Upper lobe of left lung (tissue), 6 donors: Measurements from ENCODE around the gene APOBEC3C. TPM values are rescaled to one million over a fixed set of nuclear protein-coding genes. Genes with fewer than 3 reads are reported as not detected.
A peak's percentile ranks its signal among the peaks of the same experiment; 100 is the strongest.

ENCODE experiments used
- ATAC-seq, 2 donors: fragments of 200-7000 bp; cut with Tn5 transposase; one replicate each; pipeline ENCODE4 v1.9.1; 2022; ENCODE audit warnings: mild to moderate bottlenecking in 2 of 2, moderate library complexity in 2 of 2; ENCODE audit not compliant: low FRiP score in 2 of 2
- DNase-seq, 2 donors: peaks; one replicate each; pipeline ENCODE4 v3.0.0-alpha.2; 2019 to 2020
- H3K27ac ChIP-seq, 4 donors: fragments of 200-600 bp; sonication (generic); one replicate each; pipeline ENCODE4 v1.5.1; 2016 to 2019
- H3K27me3 ChIP-seq, 4 donors: fragments of 200-600 bp; sonication (generic); one replicate each; pipeline ENCODE4 v1.5.1; 2017 to 2019
- H3K36me3 ChIP-seq, 4 donors: fragments of 200-600 bp; sonication (generic); one replicate each; pipeline ENCODE4 v1.5.1; 2016 to 2019
- H3K4me1 ChIP-seq, 4 donors: fragments of 200-600 bp; sonication (generic); one replicate each; pipeline ENCODE4 v1.5.1; 2018 to 2019
- H3K4me3 ChIP-seq, 4 donors: fragments of 200-600 bp; sonication (generic); one replicate each; pipeline ENCODE4 v1.5.1; 2017 to 2019; ENCODE audit warnings: mild to moderate bottlenecking in 2 of 4, moderate library complexity in 1 of 4
- H3K9me3 ChIP-seq, 4 donors: fragments of 200-600 bp; sonication (generic); one replicate each; pipeline ENCODE4 v1.5.1; 2018 to 2019
- CTCF ChIP-seq, 6 experiments: fragments of 450-650 bp in 4 of 6; fragments of 200-600 bp in 2 of 6; sonication (generic) in 2 of 6; IDR thresholded peaks; one replicate each; pipeline ENCODE4 v1.5.1; 2016 to 2019; ENCODE audit warnings: antibody characterized with exemption in 6 of 6
- EP300 ChIP-seq, 4 donors: sonication (generic); formaldehyde crosslinking; IDR thresholded peaks; one replicate each; pipeline ENCODE4 v1.5.1; 2017; ENCODE audit warnings: antibody characterized with exemption in 4 of 4, control low read depth in 2 of 4
- POLR2A ChIP-seq, 4 donors: fragments of 450-650 bp; IDR thresholded peaks; one replicate each; pipeline ENCODE4 v1.5.1; 2016 to 2017; ENCODE audit warnings: antibody characterized with exemption in 4 of 4, mild to moderate bottlenecking in 2 of 4
- POLR2AphosphoS5 ChIP-seq, 2 donors: sonication (generic); formaldehyde crosslinking; IDR thresholded peaks; one replicate each; pipeline ENCODE4 v1.5.1; 2017; ENCODE audit warnings: antibody characterized with exemption in 2 of 2
- WGBS, 2 donors: methylation state at CpG; one replicate each; pipeline ENCODE4 v1.1.5; 2017 to 2018; 5-methylcytosine and 5-hydroxymethylcytosine counted together
- total RNA-seq, 6 donors: library from RNA; depleted of rRNA in 4 of 6; stranded (reverse); fragments of >200 nt in 4 of 6; gene quantifications; one replicate each; pipeline versions ENCODE4 v1.1.0 to v1.2.1, GENCODE V29; 2016 to 2021
- donor health status: DM: no; HTN: no; CAD: no; lungs with moderate emphysema.
- donor health status: DM: no; HTN: yes; CAD: no; lungs with severe emphysema.

Gene APOBEC3C
- total RNA-seq: 10 to 100 TPM in 4 of 6 donors, 1 to 10 TPM in 2; 6.1 to 27.0 (median 11.1) TPM

- Histone ChIP-seq H3K27ac (peak within 1 kb of the TSS; percentile 77 to 95 (median 88)), H3K27me3 (no peaks in the 10 kb centered on the region), H3K36me3 (no peaks in the 10 kb centered on the region), H3K4me1 (peaks cover 12 to 25% (median 16%) of the 10 kb centered on the region in 4 donors), H3K9me3 (no peaks in the 10 kb centered on the region), H3K4me3 (peak within 1 kb of the TSS; percentile 35 to 64 (median 49))
- 7 to 9% methylated on average over 13 to 18 of the region's 18 CpGs for WGBS, 2 donors
- peak; percentile 68 to 88 for DNase-seq
- peak; percentile 94 to 98 for ATAC-seq
- TF ChIP-seq EP300 (IDR thresholded peaks at IDR 0.05) (no peak), POLR2A (IDR thresholded peaks at IDR 0.05) (peak in 2 of 4 donors; percentile 38 to 80), POLR2AphosphoS5 (IDR thresholded peaks at IDR 0.05) (peak; percentile 21 to 80), CTCF (IDR thresholded peaks at IDR 0.05) (no peak)
These were observed at the start of gene APOBEC3C for GRCh38 chr22:39013942-39014722. Gene APOBEC3C (plus strand): TSS chr22:39014257. CDS start chr22:39014363, 106 bp downstream.

- Histone ChIP-seq H3K9me3 (no peaks in the 10 kb centered on the region), H3K4me3 (no peak overlapping the region), H3K27me3 (no peaks in the 10 kb centered on the region), H3K4me1 (peaks cover 0 to 9% (median 2%) of the 10 kb centered on the region in 4 donors), H3K27ac (no peak overlapping the region), H3K36me3 (no peaks in the 10 kb centered on the region)
- no CpG with 5 or more reads among the region's 7 CpGs for WGBS, 2 donors
- TF ChIP-seq EP300 (IDR thresholded peaks at IDR 0.05) (no peak), POLR2AphosphoS5 (IDR thresholded peaks at IDR 0.05) (no peak), POLR2A (IDR thresholded peaks at IDR 0.05) (no peak), CTCF (IDR thresholded peaks at IDR 0.05) (no peak)
- ATAC-seq: no peak
- no peak for DNase-seq
These were observed 49.8 kb upstream of the APOBEC3C start for GRCh38 chr22:38964306-38964705.

GRCh38 chr22:38964989-38965388, 49.1 kb upstream of the APOBEC3C start:
- DNase-seq (no peak), ATAC-seq (no peak)
- WGBS, 2 donors: 86% methylated on average over 4 of the region's 4 CpGs; no CpG with 5 or more reads in 1 of the 2 donors
- TF ChIP-seq CTCF (IDR thresholded peaks at IDR 0.05): no peak
- no peak for TF ChIP-seq POLR2A (IDR thresholded peaks at IDR 0.05)
- no peak for TF ChIP-seq POLR2AphosphoS5 (IDR thresholded peaks at IDR 0.05)
- no peaks in the 10 kb centered on the region for H3K36me3 ChIP-seq
- H3K4me1 ChIP-seq: peaks cover 0 to 9% (median 2%) of the 10 kb centered on the region in 4 donors
- H3K4me3 ChIP-seq: no peak overlapping the region
- no peaks in the 10 kb centered on the region for H3K9me3 ChIP-seq
- H3K27ac ChIP-seq: no peak overlapping the region
- no peaks in the 10 kb centered on the region for H3K27me3 ChIP-seq

GRCh38 chr22:38965614-38966379, 48.3 kb upstream of the APOBEC3C start:
- TF ChIP-seq POLR2A (IDR thresholded peaks at IDR 0.05): no peak
- no peak for TF ChIP-seq POLR2AphosphoS5 (IDR thresholded peaks at IDR 0.05)
- TF ChIP-seq CTCF (IDR thresholded peaks at IDR 0.05): no peak
- TF ChIP-seq EP300 (IDR thresholded peaks at IDR 0.05): no peak
- ATAC-seq: no peak
- peaks cover 0 to 9% (median 2%) of the 10 kb centered on the region in 4 donors for H3K4me1 ChIP-seq
- no peaks in the 10 kb centered on the region for H3K27me3 ChIP-seq
- H3K4me3 ChIP-seq: no peak overlapping the region
- H3K27ac ChIP-seq: no peak overlapping the region
- WGBS, 2 donors: 90% methylated on average over 10 of the region's 14 CpGs; no CpG with 5 or more reads in 1 of the 2 donors
- H3K9me3 ChIP-seq: no peaks in the 10 kb centered on the region
- no peaks in the 10 kb centered on the region for H3K36me3 ChIP-seq
- DNase-seq: no peak
